H9 (cell line): ENCODE data around the gene CCDC7. TPM values are rescaled to one million over a fixed set of nuclear protein-coding genes. Genes with fewer than 3 reads are reported as not detected.

ENCODE experiments used
- DNase-seq: peaks from one replicate; pipeline ENCODE4 v3.0.0-alpha.2; 2017
- H2AFZ ChIP-seq: one replicate; pipeline ENCODE4 v1.6.1; 2013; ENCODE audit warnings: mild to moderate bottlenecking, low read length, control low read depth, moderate library complexity
- H2AK5ac ChIP-seq: 2 replicates; pipeline ENCODE4 v1.6.1; 2013; ENCODE audit warnings: low read length, control low read depth, mixed read lengths; ENCODE audit not compliant: insufficient read length
- H2BK120ac ChIP-seq: one replicate; pipeline ENCODE4 v1.6.1; 2013; ENCODE audit warnings: low read depth, mild to moderate bottlenecking, low read length, control low read depth, inconsistent platforms; ENCODE audit not compliant: poor library complexity, severe bottlenecking
- H2BK12ac ChIP-seq: 2 replicates; pipeline ENCODE4 v1.6.1; 2013; ENCODE audit warnings: low read length, control low read depth, mixed read lengths, low read depth; ENCODE audit not compliant: insufficient read length
- H2BK15ac ChIP-seq: 2 replicates; pipeline ENCODE4 v1.6.1; 2013; ENCODE audit warnings: low read depth, low read length, control low read depth
- H2BK20ac ChIP-seq: one replicate; pipeline ENCODE4 v1.6.1; 2013; ENCODE audit warnings: low read depth, mild to moderate bottlenecking, low read length, control low read depth, inconsistent platforms; ENCODE audit not compliant: poor library complexity, severe bottlenecking
- H2BK5ac ChIP-seq: 2 replicates; pipeline ENCODE4 v1.6.1; 2013; ENCODE audit warnings: low read length, control low read depth, mixed read lengths; ENCODE audit not compliant: insufficient read length
- H3K14ac ChIP-seq: 2 replicates; pipeline ENCODE4 v1.6.1; 2013; ENCODE audit warnings: low read length, control low read depth; ENCODE audit not compliant: insufficient read depth
- H3K18ac ChIP-seq: 2 replicates; pipeline ENCODE4 v1.6.1; 2013; ENCODE audit warnings: low read depth, mild to moderate bottlenecking, mixed read lengths, low read length, control low read depth; ENCODE audit not compliant: insufficient read length
- H3K23ac ChIP-seq: 2 replicates; pipeline ENCODE4 v1.6.1; 2013; ENCODE audit warnings: low read length, control low read depth, mixed read lengths, low read depth; ENCODE audit not compliant: insufficient read length
- H3K23me2 ChIP-seq: 2 replicates; pipeline ENCODE4 v1.6.1; 2013; ENCODE audit warnings: low read depth, mild to moderate bottlenecking, mixed read lengths, low read length, control low read depth; ENCODE audit not compliant: insufficient read length, poor library complexity, severe bottlenecking
- H3K27ac ChIP-seq: 2 replicates; pipeline ENCODE4 v1.5.1; 2013; ENCODE audit warnings: low read length, control low read depth, mixed read lengths, low read depth; ENCODE audit not compliant: insufficient read length
- H3K27me3 ChIP-seq: 2 replicates; pipeline ENCODE4 v1.6.1; 2013; ENCODE audit warnings: low read length, control low read depth, inconsistent platforms; ENCODE audit not compliant: insufficient read depth
- H3K4ac ChIP-seq: 2 replicates; pipeline ENCODE4 v1.6.1; 2013; ENCODE audit warnings: low read depth, mild to moderate bottlenecking, control low read depth, inconsistent platforms, low read length, moderate library complexity
- H3K4me1 ChIP-seq: 2 replicates; pipeline ENCODE4 v1.6.1; 2013; ENCODE audit warnings: low read length, control low read depth, inconsistent platforms; ENCODE audit not compliant: insufficient read depth
- H3K4me2 ChIP-seq: 2 replicates; pipeline ENCODE4 v1.6.1; 2013; ENCODE audit warnings: low read length, control low read depth, mixed read lengths; ENCODE audit not compliant: insufficient read length, insufficient read depth
- H3K56ac ChIP-seq: 2 replicates; pipeline ENCODE4 v1.6.1; 2013; ENCODE audit warnings: low read depth, mild to moderate bottlenecking, mixed read lengths, low read length, control low read depth; ENCODE audit not compliant: insufficient read length
- H3K79me1 ChIP-seq: 2 replicates; pipeline ENCODE4 v1.6.1; 2013; ENCODE audit warnings: low read depth, mild to moderate bottlenecking, moderate library complexity, low read length, control low read depth, inconsistent platforms; ENCODE audit not compliant: insufficient read depth, poor library complexity, severe bottlenecking
- H3K79me2 ChIP-seq: 2 replicates; pipeline ENCODE4 v1.6.1; 2013; ENCODE audit warnings: low read length, control low read depth, inconsistent platforms; ENCODE audit not compliant: insufficient read depth
- H3K9ac ChIP-seq: 2 replicates; pipeline ENCODE4 v1.6.1; 2013; ENCODE audit warnings: low read length, control low read depth, mixed read lengths; ENCODE audit not compliant: insufficient read length; ENCODE audit errors: extremely low read depth
- H3K9me3 ChIP-seq: one replicate; pipeline ENCODE4 v1.6.1; 2013; ENCODE audit warnings: low read depth, low read length, inconsistent platforms; ENCODE audit not compliant: control insufficient read depth
- H3T11ph ChIP-seq: one replicate; pipeline ENCODE4 v1.6.1; 2013; ENCODE audit warnings: mild to moderate bottlenecking, low read length, control low read depth, inconsistent platforms
- H4K20me1 ChIP-seq: one replicate; pipeline ENCODE4 v1.6.1; 2013; ENCODE audit not compliant: control insufficient read depth, insufficient read length, insufficient read depth
- H4K5ac ChIP-seq: 2 replicates; pipeline ENCODE4 v1.6.1; 2013; ENCODE audit warnings: low read depth, mild to moderate bottlenecking, mixed read lengths, low read length, control low read depth; ENCODE audit not compliant: insufficient read length
- H4K8ac ChIP-seq: replicated peaks from 2 replicates; pipeline ENCODE4 v1.6.1; 2013; ENCODE audit warnings: low read length, control low read depth, mixed read lengths, low read depth; ENCODE audit not compliant: insufficient read length
- H4K91ac ChIP-seq: 2 replicates; pipeline ENCODE4 v1.6.1; 2013; ENCODE audit warnings: low read depth, mild to moderate bottlenecking, moderate library complexity, mixed read lengths, low read length, control low read depth; ENCODE audit not compliant: insufficient read length
- H3K27ac Mint-ChIP-seq, 3 experiments: 2 replicates in 2 of 3; 3 replicates in 1 of 3; pipeline ENCODE4 v1.8.0; 2020 to 2021; ENCODE audit warnings: mixed read lengths in 3 of 3, mild to moderate bottlenecking in 1 of 3, moderate library complexity in 1 of 3
- H3K27me3 Mint-ChIP-seq: 2 replicates; pipeline ENCODE4 v1.8.0; 2021; ENCODE audit warnings: low read depth, mild to moderate bottlenecking, moderate library complexity, mixed read lengths
- H3K36me3 Mint-ChIP-seq, 3 experiments: 2 replicates in 2 of 3; 3 replicates in 1 of 3; pipeline ENCODE4 v1.8.0; 2020 to 2021; ENCODE audit warnings: low read depth in 3 of 3, mixed read lengths in 3 of 3; ENCODE audit not compliant: insufficient read depth in 1 of 3
- H3K4me1 Mint-ChIP-seq, 2 experiments: 2 replicates each; pipeline ENCODE4 v1.8.0; 2020; ENCODE audit warnings: mixed read lengths in 2 of 2
- H3K4me3 Mint-ChIP-seq, 2 experiments: 2 replicates in 1 of 2; 3 replicates in 1 of 2; pipeline ENCODE4 v1.8.0; 2020 to 2021; ENCODE audit warnings: mild to moderate bottlenecking in 2 of 2, mixed read lengths in 2 of 2, moderate library complexity in 1 of 2
- H3K9me3 Mint-ChIP-seq, 2 experiments: 2 replicates in 1 of 2; 3 replicates in 1 of 2; pipeline ENCODE4 v1.8.0; 2020; ENCODE audit warnings: mild to moderate bottlenecking in 2 of 2, mixed read lengths in 2 of 2, moderate library complexity in 1 of 2
- WGBS: extraction: QIAGEN DNeasy Blood & Tissue Kit; methylation state at CpG from one replicate; pipeline ENCODE4 v1.1.7; 2013; ENCODE audit warnings: missing lambda C conversion rate, low lambda C conversion rate, mixed read lengths; ENCODE audit not compliant: insufficient read length; ENCODE audit errors: extremely low coverage; 5-methylcytosine and 5-hydroxymethylcytosine counted together
- total RNA-seq: library from RNA; stranded (reverse); gene quantifications from 2 replicates; pipeline ENCODE4 v1.2.1, GENCODE V29; 2021
- TF ChIP-seq, protein P1 (sequence below): fragments of 200-600 bp; sonication (generic); conservative IDR thresholded peaks from 3 replicates; pipeline ENCODE4 v1.8.0; 2021; ENCODE audit warnings: antibody characterized with exemption, mild to moderate bottlenecking

The CCDC7 gene
- total RNA-seq, 1 experiment from 2014 or later, result 1.6 TPM

DNA sequence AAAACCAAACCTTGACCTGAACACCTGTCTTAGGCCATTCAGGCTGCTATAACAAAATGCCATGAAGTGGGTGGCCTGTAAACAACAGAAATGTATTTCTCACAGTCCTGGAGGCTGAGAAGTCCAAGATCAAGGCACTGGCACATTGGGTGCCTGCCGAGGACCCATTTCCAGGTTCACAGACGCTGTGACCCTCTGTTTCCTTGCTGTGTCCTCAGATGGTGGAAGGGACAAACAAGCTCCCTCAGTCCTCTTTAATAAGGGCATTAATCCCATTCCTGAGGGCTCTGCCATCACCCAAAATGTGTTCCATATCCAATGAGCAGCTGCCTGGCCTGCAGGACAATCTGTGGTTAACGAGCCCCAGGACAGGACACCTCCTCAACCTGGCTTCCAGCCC lies 444.5 kb downstream of the CCDC7 start:
- no peak overlapping the region for H2BK15ac ChIP-seq
- H3K23ac ChIP-seq, result no peak overlapping the region
- H2BK12ac ChIP-seq, result no peak overlapping the region
- no peak overlapping the region for H4K5ac ChIP-seq
- no peak overlapping the region for H3K27ac ChIP-seq
- no peak overlapping the region for H2AFZ ChIP-seq
- WGBS, result no CpG with 5 or more reads among the region's 3 CpGs
- no peaks in the 10 kb centered on the region for H3K9me3 ChIP-seq
- H3K4ac ChIP-seq, result no peak overlapping the region
- no peaks in the 10 kb centered on the region for H3K79me1 ChIP-seq
- Mint-ChIP-seq H3K4me3 (no peak overlapping the region), H3K4me1 (peaks cover 18 to 23% of the 10 kb centered on the region in 2 experiments), H3K27me3 (no peaks in the 10 kb centered on the region), H3K9me3 (no peaks in the 10 kb centered on the region), H3K27ac (no peak overlapping the region), H3K36me3 (peaks cover 0 to 2% (median 0%) of the 10 kb centered on the region in 3 experiments; a peak in 1 of 7 replicates)
- no peak overlapping the region for H3K9ac ChIP-seq
- no peak overlapping the region for H3K14ac ChIP-seq
- no peak overlapping the region for H2BK20ac ChIP-seq
- H4K91ac ChIP-seq, result no peak overlapping the region
- H3K18ac ChIP-seq, result no peak overlapping the region
- no peak overlapping the region for H2BK120ac ChIP-seq
- H4K20me1 ChIP-seq, result no peaks in the 10 kb centered on the region
- H3T11ph ChIP-seq, result no peak overlapping the region
- TF ChIP-seq, protein P1, sequence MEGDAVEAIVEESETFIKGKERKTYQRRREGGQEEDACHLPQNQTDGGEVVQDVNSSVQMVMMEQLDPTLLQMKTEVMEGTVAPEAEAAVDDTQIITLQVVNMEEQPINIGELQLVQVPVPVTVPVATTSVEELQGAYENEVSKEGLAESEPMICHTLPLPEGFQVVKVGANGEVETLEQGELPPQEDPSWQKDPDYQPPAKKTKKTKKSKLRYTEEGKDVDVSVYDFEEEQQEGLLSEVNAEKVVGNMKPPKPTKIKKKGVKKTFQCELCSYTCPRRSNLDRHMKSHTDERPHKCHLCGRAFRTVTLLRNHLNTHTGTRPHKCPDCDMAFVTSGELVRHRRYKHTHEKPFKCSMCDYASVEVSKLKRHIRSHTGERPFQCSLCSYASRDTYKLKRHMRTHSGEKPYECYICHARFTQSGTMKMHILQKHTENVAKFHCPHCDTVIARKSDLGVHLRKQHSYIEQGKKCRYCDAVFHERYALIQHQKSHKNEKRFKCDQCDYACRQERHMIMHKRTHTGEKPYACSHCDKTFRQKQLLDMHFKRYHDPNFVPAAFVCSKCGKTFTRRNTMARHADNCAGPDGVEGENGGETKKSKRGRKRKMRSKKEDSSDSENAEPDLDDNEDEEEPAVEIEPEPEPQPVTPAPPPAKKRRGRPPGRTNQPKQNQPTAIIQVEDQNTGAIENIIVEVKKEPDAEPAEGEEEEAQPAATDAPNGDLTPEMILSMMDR, result no peak
- no peak for DNase-seq
- H3K4me1 ChIP-seq, result no peaks in the 10 kb centered on the region
- no peaks in the 10 kb centered on the region for H3K27me3 ChIP-seq
- H2AK5ac ChIP-seq, result no peak overlapping the region
- H3K56ac ChIP-seq, result no peak overlapping the region
- no peak overlapping the region for H2BK5ac ChIP-seq
- H3K79me2 ChIP-seq, result no peaks in the 10 kb centered on the region
- H3K4me2 ChIP-seq, result no peak overlapping the region
- H3K23me2 ChIP-seq, result no peaks in the 10 kb centered on the region
- H4K8ac ChIP-seq, result no peak overlapping the region
